ENCODE data around the gene RNF157.
"Not testable (repeated sequence)": the region's sequence is repeated elsewhere in the genome, so short reads cannot be mapped to it uniquely, and the experiment has no call there.

RNF157 gene

GRCh38 chr17:76270127-76270592 is 29.9 kb upstream of the RNF157 start:
- DNase-seq = no peak

- no peak for DNase-seq
These were observed 29.0 kb upstream of the RNF157 start for GRCh38 chr17:76268991-76269981.

DNA sequence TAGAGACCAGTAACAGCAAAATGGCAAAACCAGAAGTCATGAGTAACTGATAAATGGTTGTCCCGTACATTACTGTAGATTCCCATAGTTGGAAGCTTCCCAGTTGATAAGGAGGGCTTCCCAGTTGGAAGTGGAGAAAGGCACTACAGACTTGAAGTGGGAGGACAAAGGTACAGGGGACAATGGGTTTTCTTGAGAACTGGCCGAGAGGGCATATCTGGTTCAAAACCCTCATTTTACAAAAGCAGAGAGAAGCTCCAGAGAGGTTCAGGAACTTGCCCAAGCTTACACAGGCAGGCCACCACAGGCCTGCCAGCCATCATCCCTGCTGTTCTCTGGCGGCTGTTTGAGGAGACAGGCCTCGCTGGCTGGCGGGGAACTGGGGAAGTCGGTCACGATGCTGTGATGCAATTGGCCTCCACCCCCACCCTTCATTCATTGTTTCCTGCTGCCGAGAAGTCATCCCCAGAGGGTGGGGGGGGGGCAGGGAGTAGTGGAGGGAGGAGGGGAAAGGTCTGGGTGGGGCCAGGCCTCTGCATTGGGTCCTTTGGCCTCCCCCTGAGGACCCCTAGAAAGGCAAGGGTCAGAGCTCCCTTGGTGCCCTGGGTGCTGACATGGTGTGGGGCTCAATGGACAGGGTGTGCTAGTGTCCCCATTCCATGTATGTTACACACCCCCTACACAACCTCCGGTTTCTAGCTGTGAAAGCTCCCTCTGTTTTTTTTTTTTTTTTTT is 27.9 kb upstream of the RNF157 start:
- DNase-seq = peak; percentile 88

DNA sequence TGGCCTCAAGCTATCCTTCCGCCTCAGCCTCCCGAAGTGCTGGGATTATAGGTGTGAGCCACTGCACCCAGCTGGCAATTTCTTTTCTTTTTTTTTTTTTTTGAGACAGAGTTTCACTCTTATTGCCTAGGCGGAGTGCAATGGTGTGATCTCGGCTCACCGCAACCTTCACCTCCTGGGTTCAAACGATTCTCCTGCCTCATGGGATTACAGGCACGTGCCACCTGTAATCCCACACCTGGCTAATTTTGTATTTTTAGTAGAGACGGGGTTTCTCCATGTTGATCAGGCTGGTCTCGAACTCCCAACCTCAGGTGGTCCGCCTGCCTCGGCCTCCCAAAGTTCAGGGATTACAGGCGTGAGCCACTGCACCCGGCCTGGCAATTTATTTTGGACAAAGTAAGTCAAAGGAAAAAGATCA is 27.3 kb upstream of the RNF157 start:
- not testable (repeated sequence) for DNase-seq

GRCh38 chr17:76267051-76267576 is 26.8 kb upstream of the RNF157 start:
- no peak for DNase-seq

DNA sequence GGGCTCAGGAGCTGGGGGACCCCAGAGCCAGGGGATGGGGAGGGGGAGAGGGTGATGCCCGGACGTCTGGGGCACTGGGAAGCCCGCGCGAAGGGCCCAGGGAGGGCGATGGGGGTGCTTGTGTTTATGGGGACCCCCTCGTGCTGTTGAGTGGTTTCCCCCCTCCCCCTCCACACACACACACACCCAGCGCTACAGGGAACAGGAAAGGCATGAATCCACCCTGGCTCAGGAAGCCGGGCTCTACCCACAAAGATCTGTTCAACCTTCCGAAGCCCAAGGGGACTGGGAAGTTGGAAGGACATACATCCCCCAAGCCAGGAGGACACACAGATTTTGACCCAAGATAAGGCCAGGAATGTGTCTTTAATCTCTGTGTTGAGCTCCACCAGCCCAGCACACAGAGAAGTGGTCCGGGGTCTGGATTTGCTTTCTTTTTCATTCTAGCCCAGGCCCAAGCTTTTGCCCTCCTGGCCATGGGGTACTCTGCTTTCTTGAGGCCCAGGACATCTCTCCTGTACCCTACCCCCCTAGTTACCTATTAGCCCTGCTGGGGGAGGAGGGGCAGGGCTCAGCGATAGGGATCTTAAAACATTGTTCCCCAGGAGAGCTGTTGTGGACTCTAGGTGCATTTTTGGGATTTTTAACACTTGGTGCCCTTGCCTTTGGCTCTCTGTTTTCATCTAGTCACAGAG is 26.1 kb upstream of the RNF157 start:
- DNase-seq = peak; percentile 58

DNA sequence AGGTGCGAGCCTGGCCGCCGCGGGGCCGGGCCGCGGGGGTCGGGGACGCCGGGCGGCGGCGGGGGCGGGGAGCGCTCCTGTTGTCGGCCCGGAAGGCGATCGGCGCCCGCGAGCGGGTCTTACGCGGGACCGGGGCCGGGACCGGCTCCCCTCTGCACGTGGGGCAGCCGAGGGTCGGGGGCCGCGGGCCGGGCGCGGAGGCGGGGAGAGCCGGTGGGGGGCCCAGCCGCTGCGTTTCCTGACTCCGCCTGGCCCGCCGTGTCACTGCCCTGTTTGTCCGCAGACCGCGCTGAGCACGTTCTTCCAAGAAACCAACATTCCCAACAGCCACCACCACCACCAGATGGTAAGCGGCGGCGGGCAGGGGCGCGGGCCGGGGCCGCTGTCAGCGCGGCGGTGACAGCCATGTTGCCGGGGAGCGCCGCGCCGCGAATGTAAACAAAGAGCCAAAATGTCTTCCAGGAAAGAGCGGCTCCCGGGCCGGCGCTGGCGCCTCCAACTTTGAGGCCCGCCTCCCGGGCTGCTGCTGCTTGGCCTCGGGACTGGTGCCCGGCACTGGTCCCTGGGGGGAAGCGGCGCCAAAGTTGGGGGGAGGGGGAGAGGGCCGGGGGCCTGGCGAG is 25.4 kb upstream of the RNF157 start:
- peak; percentile 70 for DNase-seq

DNA sequence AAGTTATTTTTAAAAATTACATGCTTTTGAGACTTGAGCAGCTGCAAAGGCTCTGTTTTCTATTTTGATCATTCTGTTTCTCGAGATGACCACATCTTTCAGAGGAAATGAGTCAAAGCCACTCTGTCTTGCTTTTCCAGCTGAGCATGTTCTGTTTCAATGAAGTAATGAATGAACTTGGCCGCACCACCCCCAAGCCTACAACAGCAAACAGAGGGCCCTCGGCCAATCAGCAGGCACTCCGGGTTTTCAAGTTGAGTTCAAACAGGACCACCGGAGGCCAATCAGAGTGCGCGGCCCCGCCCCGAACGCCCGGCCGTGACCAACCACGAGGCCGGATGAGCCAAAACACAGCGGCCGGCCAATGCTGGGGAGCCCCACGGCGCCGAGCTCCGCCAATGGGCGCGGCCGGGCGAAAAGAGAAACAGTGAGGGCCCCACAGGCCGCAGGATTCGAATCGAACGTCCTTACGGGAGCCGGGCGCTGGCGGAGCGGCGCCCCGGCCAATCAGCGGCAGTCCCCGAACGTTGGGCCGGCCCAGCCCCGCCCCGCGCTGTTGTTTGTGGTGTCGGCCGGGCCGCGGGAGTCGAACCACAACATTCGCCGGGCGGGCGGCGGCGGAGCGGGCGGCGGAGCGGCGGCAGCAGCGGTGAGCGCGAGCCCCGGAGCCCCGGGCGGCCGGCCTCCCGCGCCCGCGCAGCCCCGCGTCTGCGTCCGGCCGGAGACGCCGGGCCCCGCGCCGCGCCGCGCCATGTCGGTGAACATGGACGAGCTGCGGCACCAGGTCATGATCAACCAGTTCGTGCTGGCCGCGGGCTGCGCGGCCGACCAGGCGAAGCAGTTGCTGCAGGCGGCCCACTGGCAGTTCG is 24.7 kb upstream of the RNF157 start, which contains the start of gene UBALD2:
UBALD2 (plus strand) TSS at position 594 of the 869 bp plus-strand sequence; CDS start at position 752, 158 bp downstream.
- DNase-seq = peak; percentile 99

- no peak for DNase-seq
These were observed 24.1 kb upstream of the RNF157 start for GRCh38 chr17:76264425-76264754.

DNA sequence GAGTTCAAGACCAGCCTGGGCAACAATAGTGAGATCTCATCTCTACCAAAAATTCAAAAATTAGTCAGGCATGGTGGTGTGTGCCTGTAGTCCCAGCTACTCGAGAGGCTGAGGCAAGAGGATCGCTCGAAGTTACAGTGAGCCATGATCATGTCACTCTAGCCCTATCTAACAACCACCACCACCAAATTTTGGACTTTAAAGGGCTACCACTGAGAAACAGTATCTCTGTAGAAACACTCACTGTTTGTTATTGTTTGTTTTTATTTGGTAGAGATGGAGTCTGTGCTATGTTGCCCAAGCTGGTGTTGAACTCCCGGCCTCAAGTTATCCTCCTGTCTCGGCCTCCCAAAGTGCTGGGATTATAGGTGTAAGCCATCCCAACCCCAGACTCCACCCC is 23.6 kb upstream of the RNF157 start:
- no peak for DNase-seq

GRCh38 chr17:76262732-76263344 is 22.5 kb upstream of the RNF157 start:
- peak; percentile 82 for DNase-seq

DNA sequence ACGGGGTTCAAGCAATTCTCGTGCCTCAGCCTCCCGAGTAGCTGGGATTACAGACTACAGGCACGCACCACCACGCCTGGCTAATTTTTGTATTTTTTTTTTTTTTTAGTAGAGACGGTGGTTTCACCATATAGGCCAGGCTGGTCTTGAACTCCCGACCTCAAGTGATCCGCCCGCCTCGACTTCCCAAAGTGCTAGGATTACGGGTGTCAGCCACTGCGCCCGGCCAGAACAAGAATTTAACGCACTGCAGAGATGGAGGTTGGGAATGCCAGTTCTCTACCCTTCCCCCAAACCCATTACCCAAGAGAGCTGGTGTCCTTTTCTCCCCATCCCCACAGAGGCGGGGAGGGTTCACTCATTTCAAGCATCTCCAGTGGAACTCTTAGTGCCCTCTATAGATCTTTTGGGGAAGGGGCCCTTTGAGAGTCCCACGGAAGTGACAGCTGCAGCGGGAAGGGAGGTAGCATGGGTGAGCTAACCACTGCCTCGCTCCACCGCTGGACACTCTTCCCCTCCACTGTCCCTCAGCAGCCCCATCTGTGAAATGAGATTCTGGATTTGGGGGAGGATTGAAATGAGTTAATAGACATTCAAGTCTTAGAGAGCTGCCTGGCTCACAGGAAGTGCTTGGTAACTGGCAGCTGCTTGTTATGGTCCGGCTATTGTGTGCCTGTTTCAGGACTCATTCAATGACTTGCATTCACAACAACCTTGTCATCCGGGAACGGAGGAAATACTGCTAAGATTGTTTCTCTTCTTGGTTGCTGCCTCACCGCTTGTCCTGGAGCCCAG is 21.3 kb upstream of the RNF157 start:
- DNase-seq = peak; percentile 52

- no peak for DNase-seq
These were observed 20.4 kb upstream of the RNF157 start for GRCh38 chr17:76260669-76261068.

- DNase-seq = no peak
These were observed 19.9 kb upstream of the RNF157 start for GRCh38 chr17:76260220-76260619.

DNA sequence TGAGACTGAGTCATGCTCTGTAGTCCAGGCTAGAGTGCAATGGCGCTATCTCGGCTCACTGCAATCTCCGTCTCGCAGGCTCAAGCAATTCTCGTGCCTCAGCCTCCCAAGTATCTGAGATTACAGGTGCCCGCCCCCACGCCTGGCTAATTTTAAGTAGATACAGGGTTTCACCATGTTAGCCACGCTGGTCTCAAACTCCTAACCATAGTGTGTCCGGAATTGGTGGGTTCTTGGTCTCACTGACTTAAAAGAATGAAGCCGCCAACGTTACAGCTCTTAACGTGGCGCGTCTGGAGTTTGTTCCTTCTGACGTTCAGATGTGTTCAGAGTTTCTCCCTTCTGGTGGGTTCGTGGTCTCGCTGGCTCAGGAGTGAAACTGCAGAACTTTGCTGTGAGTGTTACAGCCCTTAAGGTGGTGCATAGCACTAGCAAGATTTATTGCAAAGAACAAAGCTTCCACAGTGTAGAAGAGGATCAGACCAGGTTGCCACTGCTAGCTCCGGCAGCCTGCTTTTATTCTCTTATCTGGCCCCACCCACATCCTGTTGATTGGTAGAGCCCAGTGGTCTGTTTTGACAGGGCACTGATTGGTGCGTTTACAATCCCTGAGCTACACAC is 16.2 kb upstream of the RNF157 start:
- not testable (repeated sequence) for DNase-seq

GRCh38 chr17:76255801-76256429 is 15.6 kb upstream of the RNF157 start:
- DNase-seq = no peak

GRCh38 chr17:76254275-76254674 is 14.0 kb upstream of the RNF157 start:
- DNase-seq = no peak

- DNase-seq = no peak
These were observed 13.5 kb upstream of the RNF157 start for GRCh38 chr17:76253841-76254240.
